ENCODE results near the gene LIMCH1. TPM values are rescaled to one million over a fixed set of nuclear protein-coding genes. Genes with fewer than 3 reads are reported as not detected.

LIMCH1 gene
- total and polyA plus RNA-seq, 2 of the 8 experiments (the other 6 are each of a cell fraction or from before 2014, with no cell fraction given): 2.7 to 3.0 TPM

- no peak for TF ChIP-seq MAX (IDR thresholded peaks at IDR 0.05)
- no peak for TF ChIP-seq SIRT6 (IDR thresholded peaks at IDR 0.05; ENCODE audit: low read length)
- no peak for TF ChIP-seq RXRA (IDR thresholded peaks at IDR 0.05; ENCODE audit: insufficient read depth, low read depth, low read length)
- TF ChIP-seq BRCA1 (IDR thresholded peaks at IDR 0.05; ENCODE audit: low read depth, low read length): no peak
- no peak for TF ChIP-seq E2F6 (IDR thresholded peaks at IDR 0.05)
These were observed 35.0 kb downstream of the LIMCH1 start (continued) for GRCh38 chr4:41572956-41573355.
